T-cell (primary cell): ENCODE results near the gene POGZ. TPM values are rescaled to one million over a fixed set of nuclear protein-coding genes. Genes with fewer than 3 reads are reported as not detected.
A peak's percentile ranks its signal among the peaks of the same experiment; 100 is the strongest.

Experiments
- ATAC-seq, 4 experiments: fragments of 200-7000 bp in 3 of 4; fragments of 150-1000 bp in 1 of 4; cut with Tn5 transposase; replicated peaks in 1 of 4; 1 replicate in 3 of 4; 2 replicates in 1 of 4; pipeline ENCODE4 v1.10.0; 2021; ENCODE audit warnings: moderate library complexity in 3 of 4, mild to moderate bottlenecking in 2 of 4, moderate number of reproducible peaks in 1 of 4
- CTCF ChIA-PET, 2 donors: fragments of 300-600 bp; sonication (Branson Sonifier 250); formaldehyde crosslinking; loops; one replicate each; lab custom pipeline; 2022; ENCODE audit warnings: antibody characterized with exemption in 2 of 2; lab: Charles Lee
- POLR2A ChIA-PET, 2 donors: fragments of 300-600 bp; sonication (Branson Sonifier 250); formaldehyde crosslinking; loops; one replicate each; lab custom pipeline; 2022; ENCODE audit warnings: antibody characterized with exemption in 2 of 2; lab: Charles Lee
- DNase-seq, 35 experiments: peaks; one replicate each; pipeline versions ENCODE4 v3.0.0 to v3.0.0-alpha.2; 2013 to 2023
- H3K27ac ChIP-seq: one replicate; pipeline ENCODE4 v1.5.1; 2013; ENCODE audit warnings: low read length
- H3K27me3 ChIP-seq, 2 experiments: replicated peaks in 1 of 2; 1 replicate in 1 of 2; 2 replicates in 1 of 2; pipeline versions ENCODE4 v1.6.1 to v1.7.0; 2013; ENCODE audit warnings: low read length in 1 of 2, mixed read lengths in 1 of 2; ENCODE audit not compliant: control insufficient read depth in 2 of 2, insufficient read depth in 2 of 2; ENCODE audit errors: extremely low read depth in 1 of 2
- H3K36me3 ChIP-seq, 2 donors: 1 replicate in 1 of 2; 2 replicates in 1 of 2; pipeline versions ENCODE4 v1.6.1 to v1.7.0; 2013; ENCODE audit warnings: low read length in 1 of 2; ENCODE audit not compliant: control insufficient read depth in 2 of 2, insufficient read depth in 1 of 2; ENCODE audit errors: extremely low read depth in 1 of 2
- H3K4me1 ChIP-seq, 2 experiments: 1 replicate in 1 of 2; 2 replicates in 1 of 2; pipeline versions ENCODE4 v1.6.1 to v1.7.0; 2013; ENCODE audit warnings: low read length in 2 of 2, mixed read lengths in 1 of 2; ENCODE audit not compliant: insufficient read depth in 2 of 2, control insufficient read depth in 1 of 2; ENCODE audit errors: extremely low read depth in 1 of 2
- H3K4me3 ChIP-seq, 2 donors: 1 replicate in 1 of 2; 2 replicates in 1 of 2; pipeline versions ENCODE4 v1.5.1 to v1.7.0; 2013; ENCODE audit warnings: mild to moderate bottlenecking in 2 of 2, low read length in 1 of 2, moderate library complexity in 1 of 2; ENCODE audit not compliant: control insufficient read depth in 1 of 2; ENCODE audit errors: extremely low read depth in 1 of 2
- H3K9me3 ChIP-seq: 2 replicates; pipeline ENCODE4 v1.7.0; 2013
- H3K27ac Mint-ChIP-seq, 2 donors: one replicate each; pipeline ENCODE4 v1.8.0; 2020 to 2021; ENCODE audit warnings: mild to moderate bottlenecking in 2 of 2, mixed read lengths in 2 of 2
- H3K27me3 Mint-ChIP-seq, 2 donors: one replicate each; pipeline ENCODE4 v1.8.0; 2021 to 2022; ENCODE audit warnings: mixed read lengths in 2 of 2
- H3K36me3 Mint-ChIP-seq: one replicate; pipeline ENCODE4 v1.8.0; 2021; ENCODE audit warnings: mixed read lengths
- H3K4me1 Mint-ChIP-seq, 3 donors: one replicate each; pipeline ENCODE4 v1.8.0; 2020 to 2022; ENCODE audit warnings: mixed read lengths in 3 of 3, mild to moderate bottlenecking in 1 of 3
- H3K4me3 Mint-ChIP-seq, 3 donors: one replicate each; pipeline ENCODE4 v1.8.0; 2020 to 2022; ENCODE audit warnings: mild to moderate bottlenecking in 3 of 3, mixed read lengths in 3 of 3, moderate library complexity in 3 of 3
- H3K9me3 Mint-ChIP-seq, 3 donors: one replicate each; pipeline ENCODE4 v1.8.0; 2020 to 2022; ENCODE audit warnings: mixed read lengths in 3 of 3
- WGBS: methylation state at CpG from one replicate; pipeline ENCODE4 v1.1.5; 2013; ENCODE audit warnings: missing lambda C conversion rate; ENCODE audit not compliant: insufficient coverage; 5-methylcytosine and 5-hydroxymethylcytosine counted together
- total RNA-seq, 35 experiments: library from RNA in 6 of 35; stranded (reverse) in 6 of 35; fragments of 120-200 nt in 1 of 35; gene quantifications; one replicate each; pipeline versions ENCODE4 v1.2.1 to v1.2.4 and lab custom pipeline; 2013 to 2026

POGZ gene, protein sequence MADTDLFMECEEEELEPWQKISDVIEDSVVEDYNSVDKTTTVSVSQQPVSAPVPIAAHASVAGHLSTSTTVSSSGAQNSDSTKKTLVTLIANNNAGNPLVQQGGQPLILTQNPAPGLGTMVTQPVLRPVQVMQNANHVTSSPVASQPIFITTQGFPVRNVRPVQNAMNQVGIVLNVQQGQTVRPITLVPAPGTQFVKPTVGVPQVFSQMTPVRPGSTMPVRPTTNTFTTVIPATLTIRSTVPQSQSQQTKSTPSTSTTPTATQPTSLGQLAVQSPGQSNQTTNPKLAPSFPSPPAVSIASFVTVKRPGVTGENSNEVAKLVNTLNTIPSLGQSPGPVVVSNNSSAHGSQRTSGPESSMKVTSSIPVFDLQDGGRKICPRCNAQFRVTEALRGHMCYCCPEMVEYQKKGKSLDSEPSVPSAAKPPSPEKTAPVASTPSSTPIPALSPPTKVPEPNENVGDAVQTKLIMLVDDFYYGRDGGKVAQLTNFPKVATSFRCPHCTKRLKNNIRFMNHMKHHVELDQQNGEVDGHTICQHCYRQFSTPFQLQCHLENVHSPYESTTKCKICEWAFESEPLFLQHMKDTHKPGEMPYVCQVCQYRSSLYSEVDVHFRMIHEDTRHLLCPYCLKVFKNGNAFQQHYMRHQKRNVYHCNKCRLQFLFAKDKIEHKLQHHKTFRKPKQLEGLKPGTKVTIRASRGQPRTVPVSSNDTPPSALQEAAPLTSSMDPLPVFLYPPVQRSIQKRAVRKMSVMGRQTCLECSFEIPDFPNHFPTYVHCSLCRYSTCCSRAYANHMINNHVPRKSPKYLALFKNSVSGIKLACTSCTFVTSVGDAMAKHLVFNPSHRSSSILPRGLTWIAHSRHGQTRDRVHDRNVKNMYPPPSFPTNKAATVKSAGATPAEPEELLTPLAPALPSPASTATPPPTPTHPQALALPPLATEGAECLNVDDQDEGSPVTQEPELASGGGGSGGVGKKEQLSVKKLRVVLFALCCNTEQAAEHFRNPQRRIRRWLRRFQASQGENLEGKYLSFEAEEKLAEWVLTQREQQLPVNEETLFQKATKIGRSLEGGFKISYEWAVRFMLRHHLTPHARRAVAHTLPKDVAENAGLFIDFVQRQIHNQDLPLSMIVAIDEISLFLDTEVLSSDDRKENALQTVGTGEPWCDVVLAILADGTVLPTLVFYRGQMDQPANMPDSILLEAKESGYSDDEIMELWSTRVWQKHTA (N-terminal part only)
- total RNA-seq (100 to 1,000 TPM in 2 of 5 donors, 10 to 100 TPM in 3; 93.8 to 133 (median 96.7) TPM), total RNA-seq (lab: John Stamatoyannopoulos, UW) (33.7 to 102 (median 63.2) reads per million in 29 experiments)
- total RNA-seq (2013), result 51.3 TPM

DNA sequence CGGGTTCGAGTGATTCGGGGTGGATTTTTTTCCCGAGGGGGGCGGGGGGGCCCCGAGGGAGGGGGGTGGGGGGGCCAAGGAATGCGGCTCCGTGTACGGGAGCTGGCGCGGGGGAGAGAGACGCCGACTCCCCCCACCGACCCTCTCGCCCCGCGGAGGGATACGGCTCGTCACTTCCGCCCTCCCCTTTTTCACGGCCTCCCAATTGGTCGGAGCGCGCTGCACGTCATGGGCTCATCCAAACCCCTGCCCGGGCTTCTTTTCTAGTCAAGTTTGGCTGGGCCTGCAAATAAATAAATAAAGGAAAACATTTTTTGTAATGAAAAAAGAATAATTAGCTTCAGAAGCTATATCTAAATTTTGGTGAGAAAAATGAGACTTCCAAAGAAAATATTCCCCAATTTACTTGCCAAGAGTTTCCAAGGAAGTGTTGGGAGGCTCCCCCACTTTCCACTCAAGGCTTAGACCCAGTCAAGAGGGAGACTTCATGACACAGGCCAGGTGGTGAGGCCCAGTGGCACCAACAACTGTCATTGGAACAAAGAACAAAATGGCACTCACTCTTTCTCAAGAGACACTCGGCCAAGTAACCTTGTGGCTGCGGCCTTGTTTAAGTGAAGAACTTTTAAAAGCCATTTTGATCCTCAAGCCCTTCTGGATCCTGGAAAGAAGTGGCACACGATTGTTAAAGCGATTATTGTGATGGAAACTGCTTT, at the start of gene POGZ:
Gene POGZ, minus strand, starts transcription at position 164 of the 716 bp plus-strand sequence. CDS start 17,290 bp downstream, outside the sequence.
- H3K4me3 ChIP-seq, result peak within 1 kb of the TSS; percentile 75 to 90
- no peaks in the 10 kb centered on the region for H3K36me3 ChIP-seq
- Mint-ChIP-seq H3K4me1 (peaks cover 32 to 35% (median 34%) of the 10 kb centered on the region in 3 donors), H3K27me3 (peaks cover 16 to 21% of the 10 kb centered on the region in 2 donors), H3K27ac (peak within 1 kb of the TSS; percentile 91 to 94), H3K9me3 (no peaks in the 10 kb centered on the region), H3K4me3 (peak within 1 kb of the TSS; percentile 86 to 96 (median 89)), H3K36me3 (no peaks in the 10 kb centered on the region)
- POLR2A ChIA-PET, result interaction anchor here (0.6 to 0.8 kb wide), 3 partner anchors 8 to 60 kb away, joined by 3 to 4 read pairs (median 3); no protein-coding TSS in a partner anchor
- WGBS, result 17% methylated on average over 6 of the region's 30 CpGs
- H3K4me1 ChIP-seq, result peaks cover 5 to 20% of the 10 kb centered on the region in 2 experiments
- CTCF ChIA-PET, result interaction anchor here in 1 of 2 donors (1.0 kb wide), 2 partner anchors 12 to 14 kb away, joined by 3 to 5 read pairs; no protein-coding TSS in a partner anchor
- H3K27me3 ChIP-seq, result peaks cover 0 to 4% of the 10 kb centered on the region in 2 experiments
- DNase-seq (peak; percentile 84 to 96 (median 93)), ATAC-seq (peak; percentile 70 to 78 (median 72))
- H3K9me3 ChIP-seq, result no peaks in the 10 kb centered on the region
- H3K27ac ChIP-seq, result peak within 1 kb of the TSS; percentile 88

DNA sequence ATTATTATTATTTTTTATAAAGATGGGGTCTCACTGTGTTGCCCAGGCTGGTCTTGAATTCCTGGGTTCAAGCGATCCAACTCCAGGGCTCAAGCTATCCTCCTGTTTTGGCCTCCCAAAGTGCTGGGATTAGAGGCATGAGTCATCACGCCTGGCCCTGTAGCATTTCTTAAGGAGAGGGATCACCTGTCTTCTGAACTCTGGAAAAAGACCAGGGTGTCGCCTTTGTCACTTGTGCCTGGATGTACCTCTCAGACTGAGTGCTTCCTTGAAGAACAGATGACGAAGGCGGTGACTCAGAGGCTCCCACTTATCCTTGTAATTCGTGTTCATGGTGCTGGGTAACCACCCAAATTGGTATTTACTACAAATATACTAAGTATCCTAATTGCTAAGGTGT, 49.5 kb upstream of the POGZ start:
- Mint-ChIP-seq H3K4me3 (no peak overlapping the region), H3K27ac (no peak overlapping the region), H3K9me3 (no peaks in the 10 kb centered on the region), H3K4me1 (peaks cover 25 to 27% (median 26%) of the 10 kb centered on the region in 3 donors), H3K27me3 (no peaks in the 10 kb centered on the region), H3K36me3 (no peaks in the 10 kb centered on the region)
- 100% methylated on average over 1 of the region's 6 CpGs for WGBS
- Histone ChIP-seq H3K9me3 (no peaks in the 10 kb centered on the region), H3K36me3 (no peaks in the 10 kb centered on the region), H3K4me1 (peaks cover 12 to 29% of the 10 kb centered on the region in 2 experiments), H3K27me3 (peaks cover 0 to 6% of the 10 kb centered on the region in 2 experiments), H3K27ac (no peak overlapping the region), H3K4me3 (no peak overlapping the region)
- ChIA-PET CTCF (no interaction called here), POLR2A (interaction anchor here in 1 of 2 donors (0.6 kb wide), 1 partner anchor 96 kb away, joined by 16 read pairs; no protein-coding TSS in a partner anchor)
- ATAC-seq, result no peak
- DNase-seq, result no peak

DNA sequence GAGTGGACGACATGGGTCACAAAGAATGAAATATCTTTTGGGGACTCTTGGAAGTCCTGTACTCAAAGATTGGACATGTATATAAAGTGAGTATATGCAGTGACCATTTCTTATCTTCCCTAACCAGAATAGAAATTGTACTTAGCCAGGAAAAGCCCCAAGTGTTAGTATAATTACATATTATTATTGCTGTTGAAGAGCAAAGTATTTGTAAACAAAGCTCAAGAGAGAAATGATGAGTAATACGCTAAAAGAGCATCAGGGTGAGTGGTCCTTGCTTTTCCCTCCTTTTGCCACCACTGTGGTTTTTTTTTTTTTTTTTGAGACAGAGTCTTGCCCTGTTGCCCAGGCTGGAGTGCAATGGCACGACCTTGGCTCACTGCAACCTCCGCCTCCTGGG, 45.5 kb upstream of the POGZ start:
- Histone ChIP-seq H3K9me3 (no peaks in the 10 kb centered on the region), H3K36me3 (no peaks in the 10 kb centered on the region), H3K27ac (no peak overlapping the region), H3K4me1 (no peaks in the 10 kb centered on the region), H3K4me3 (no peak overlapping the region), H3K27me3 (no peaks in the 10 kb centered on the region)
- no CpG with 5 or more reads among the region's 4 CpGs for WGBS
- DNase-seq (no peak), ATAC-seq (no peak)
- no peaks in the 10 kb centered on the region for H3K36me3 Mint-ChIP-seq
- no peaks in the 10 kb centered on the region for H3K4me1 Mint-ChIP-seq
- H3K27ac Mint-ChIP-seq, result no peak overlapping the region
- CTCF ChIA-PET, result no interaction called here
- no peaks in the 10 kb centered on the region for H3K9me3 Mint-ChIP-seq
- POLR2A ChIA-PET, result no interaction called here
- H3K27me3 Mint-ChIP-seq, result no peaks in the 10 kb centered on the region
- H3K4me3 Mint-ChIP-seq, result no peak overlapping the region

DNA sequence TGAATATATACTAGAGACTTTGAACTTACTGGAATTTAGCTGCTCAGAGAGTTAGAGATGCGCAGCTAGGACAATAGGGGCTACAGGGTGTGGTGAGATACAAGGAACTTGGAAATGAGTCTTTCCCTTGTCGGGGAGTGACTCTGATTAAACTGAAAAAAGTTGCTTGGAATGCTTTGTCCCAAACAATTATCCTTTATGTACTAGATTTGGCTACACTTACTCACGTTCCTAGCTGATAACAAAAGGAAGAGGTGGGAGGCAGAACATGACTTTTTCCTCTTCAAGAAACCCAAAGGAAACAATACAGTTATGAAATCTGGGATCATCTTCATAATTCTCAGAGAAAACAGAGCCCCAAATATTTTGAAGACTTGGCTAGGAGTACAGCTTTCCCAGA, 45.0 kb upstream of the POGZ start:
- no peak overlapping the region for H3K27ac Mint-ChIP-seq
- H3K9me3 ChIP-seq, result no peaks in the 10 kb centered on the region
- DNase-seq, result no peak
- ChIA-PET CTCF (no interaction called here), POLR2A (no interaction called here)
- no CpG with 5 or more reads among the region's 3 CpGs for WGBS
- H3K4me3 Mint-ChIP-seq, result no peak overlapping the region
- H3K27ac ChIP-seq, result no peak overlapping the region
- H3K36me3 Mint-ChIP-seq, result no peaks in the 10 kb centered on the region
- no peak overlapping the region for H3K4me3 ChIP-seq
- no peaks in the 10 kb centered on the region for H3K27me3 Mint-ChIP-seq
- no peaks in the 10 kb centered on the region for H3K27me3 ChIP-seq
- H3K4me1 Mint-ChIP-seq, result no peaks in the 10 kb centered on the region
- no peaks in the 10 kb centered on the region for H3K4me1 ChIP-seq
- ATAC-seq, result no peak
- no peaks in the 10 kb centered on the region for H3K9me3 Mint-ChIP-seq
- no peaks in the 10 kb centered on the region for H3K36me3 ChIP-seq

DNA sequence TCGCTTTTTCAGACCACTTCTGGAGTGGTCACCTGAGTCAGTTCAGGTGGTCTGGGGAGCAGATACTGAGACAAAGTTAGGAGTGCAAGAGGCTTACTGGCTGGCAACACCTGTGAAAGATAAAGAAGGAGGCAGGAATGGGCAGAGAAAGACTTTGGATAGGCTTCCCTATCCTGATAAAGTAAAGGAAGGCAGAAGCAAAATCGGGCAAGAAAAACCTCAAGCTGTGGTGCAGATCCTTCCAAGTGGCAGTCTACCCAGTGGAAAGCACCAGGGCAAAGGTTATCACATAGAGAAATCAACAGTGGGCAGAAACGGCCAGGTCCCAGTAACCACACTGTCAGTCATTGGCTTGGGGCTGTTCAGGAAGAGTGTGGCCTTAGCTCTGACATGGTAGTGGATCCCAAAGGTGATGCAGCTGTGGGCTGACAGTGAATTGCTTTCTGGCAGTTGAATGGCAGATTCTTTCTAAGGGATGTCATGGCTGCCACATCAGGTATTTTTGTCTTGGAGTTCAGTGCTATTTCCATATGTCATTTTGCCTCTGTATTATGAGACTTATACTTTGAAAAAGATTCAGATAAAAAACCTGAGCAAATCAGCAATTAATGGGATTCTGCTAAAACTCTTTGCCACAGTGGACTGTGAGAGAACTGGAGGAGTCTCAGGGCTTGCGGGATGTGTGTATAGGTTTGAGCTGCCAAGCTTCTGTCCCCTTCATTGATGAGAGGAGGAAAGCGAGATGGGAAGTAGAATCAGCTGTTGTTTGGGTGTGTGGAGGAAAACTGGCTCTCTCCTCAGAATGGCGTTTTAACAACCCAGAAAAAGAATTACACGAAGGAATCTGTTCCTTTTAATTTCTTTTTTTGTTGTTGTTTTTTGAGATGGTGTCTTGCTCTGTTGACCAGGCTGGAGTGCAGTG, 43.8 kb upstream of the POGZ start:
- Mint-ChIP-seq H3K9me3 (no peaks in the 10 kb centered on the region), H3K36me3 (no peaks in the 10 kb centered on the region), H3K27me3 (peaks cover 0 to 3% of the 10 kb centered on the region in 2 donors), H3K4me1 (no peaks in the 10 kb centered on the region), H3K27ac (no peak overlapping the region), H3K4me3 (no peak overlapping the region)
- ATAC-seq (no peak), DNase-seq (no peak)
- Histone ChIP-seq H3K36me3 (no peaks in the 10 kb centered on the region), H3K27ac (no peak overlapping the region), H3K4me1 (no peaks in the 10 kb centered on the region), H3K4me3 (no peak overlapping the region), H3K9me3 (no peaks in the 10 kb centered on the region), H3K27me3 (no peaks in the 10 kb centered on the region)
- POLR2A ChIA-PET, result no interaction called here
- 71% methylated on average over 6 of the region's 7 CpGs for WGBS
- CTCF ChIA-PET, result interaction anchor here in 1 of 2 donors (0.5 to 0.6 kb wide), 2 partner anchors 9 to 285 kb away, joined by 5 to 7 read pairs; no protein-coding TSS in a partner anchor
